Kidney epithelial cell (primary cell): ENCODE measurements around the gene MEAF6. TPM values are rescaled to one million over a fixed set of nuclear protein-coding genes. Genes with fewer than 3 reads are reported as not detected.

Experiments
- DNase-seq: peaks from one replicate; pipeline ENCODE4 v3.0.0-alpha.2; 2010; ENCODE audit warnings: low read depth
- H3K27me3 ChIP-seq: 2 replicates; pipeline ENCODE4 v1.6.0; 2011; ENCODE audit warnings: low read length; ENCODE audit not compliant: control insufficient read depth, insufficient read depth
- H3K36me3 ChIP-seq: 2 replicates; pipeline ENCODE4 v1.5.1; 2011; ENCODE audit warnings: low read length; ENCODE audit not compliant: control insufficient read depth, insufficient read depth
- H3K4me3 ChIP-seq: 2 replicates; pipeline ENCODE4 v1.5.1; 2011; ENCODE audit warnings: low read depth, mild to moderate bottlenecking, control low read depth, low read length
- total RNA-seq: library from RNA; depleted of rRNA; stranded (reverse); fragments of >200 nt; gene quantifications from 2 replicates; pipeline ENCODE4 v1.2.3, GENCODE V29; 2015
- TF ChIP-seq, protein P1 (sequence below): IDR thresholded peaks from 2 replicates; pipeline ENCODE4 v1.5.1; 2011; ENCODE audit warnings: mild to moderate bottlenecking, moderate library complexity, low read length, control low read depth, inconsistent platforms; ENCODE audit not compliant: insufficient read depth, poor library complexity, severe bottlenecking

Gene MEAF6
- total RNA-seq, 1 donor from 2014 or later: 88.1 TPM

DNA sequence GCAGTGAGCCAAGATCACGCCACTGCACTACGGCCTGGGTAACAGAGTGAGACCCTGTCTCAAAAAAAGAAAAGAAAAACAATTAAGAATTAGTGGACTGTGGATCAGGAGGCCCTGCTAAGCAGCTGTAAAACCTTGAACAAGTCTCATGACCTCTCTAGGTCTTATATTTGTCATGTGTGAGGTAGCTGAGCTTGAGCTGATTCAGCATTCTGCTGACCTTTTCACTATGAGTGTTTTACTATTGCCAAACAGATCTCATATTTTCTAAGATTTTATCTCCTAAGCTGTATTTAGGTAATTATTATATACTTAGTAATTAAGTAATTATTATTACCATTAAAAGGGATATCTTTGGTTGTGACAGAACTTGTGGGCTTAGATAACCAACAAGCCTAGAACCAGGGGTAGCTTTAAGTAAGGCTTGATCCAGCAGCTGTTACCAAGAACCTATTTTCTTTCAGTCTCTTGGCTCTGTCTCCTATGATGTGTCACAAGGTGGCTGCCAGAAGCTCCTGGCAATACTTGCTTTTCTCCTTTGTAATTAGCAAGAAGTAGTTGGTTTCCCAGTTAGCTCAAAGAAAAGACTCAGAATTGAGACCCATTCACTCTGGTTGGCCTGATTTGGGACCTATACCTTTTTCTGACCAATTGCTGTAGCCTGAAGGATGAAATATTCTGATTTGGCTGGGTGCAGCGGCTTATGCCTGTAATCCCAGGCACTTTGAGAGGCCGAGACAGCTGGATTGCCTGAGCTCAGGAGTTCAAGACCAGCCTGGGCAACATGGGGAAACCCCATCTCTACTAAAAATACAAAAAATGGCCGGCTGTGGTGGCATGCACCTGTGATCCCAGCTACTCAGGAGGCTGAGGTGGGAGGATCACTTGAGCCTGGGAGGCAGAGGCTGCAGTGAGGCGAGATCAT, 48.7 kb downstream of the MEAF6 start:
- H3K4me3 ChIP-seq: no peak overlapping the region
- DNase-seq: no peak
- TF ChIP-seq, protein P1, sequence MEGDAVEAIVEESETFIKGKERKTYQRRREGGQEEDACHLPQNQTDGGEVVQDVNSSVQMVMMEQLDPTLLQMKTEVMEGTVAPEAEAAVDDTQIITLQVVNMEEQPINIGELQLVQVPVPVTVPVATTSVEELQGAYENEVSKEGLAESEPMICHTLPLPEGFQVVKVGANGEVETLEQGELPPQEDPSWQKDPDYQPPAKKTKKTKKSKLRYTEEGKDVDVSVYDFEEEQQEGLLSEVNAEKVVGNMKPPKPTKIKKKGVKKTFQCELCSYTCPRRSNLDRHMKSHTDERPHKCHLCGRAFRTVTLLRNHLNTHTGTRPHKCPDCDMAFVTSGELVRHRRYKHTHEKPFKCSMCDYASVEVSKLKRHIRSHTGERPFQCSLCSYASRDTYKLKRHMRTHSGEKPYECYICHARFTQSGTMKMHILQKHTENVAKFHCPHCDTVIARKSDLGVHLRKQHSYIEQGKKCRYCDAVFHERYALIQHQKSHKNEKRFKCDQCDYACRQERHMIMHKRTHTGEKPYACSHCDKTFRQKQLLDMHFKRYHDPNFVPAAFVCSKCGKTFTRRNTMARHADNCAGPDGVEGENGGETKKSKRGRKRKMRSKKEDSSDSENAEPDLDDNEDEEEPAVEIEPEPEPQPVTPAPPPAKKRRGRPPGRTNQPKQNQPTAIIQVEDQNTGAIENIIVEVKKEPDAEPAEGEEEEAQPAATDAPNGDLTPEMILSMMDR: no peak
- no peaks in the 10 kb centered on the region for H3K36me3 ChIP-seq
- H3K27me3 ChIP-seq: no peaks in the 10 kb centered on the region

DNA sequence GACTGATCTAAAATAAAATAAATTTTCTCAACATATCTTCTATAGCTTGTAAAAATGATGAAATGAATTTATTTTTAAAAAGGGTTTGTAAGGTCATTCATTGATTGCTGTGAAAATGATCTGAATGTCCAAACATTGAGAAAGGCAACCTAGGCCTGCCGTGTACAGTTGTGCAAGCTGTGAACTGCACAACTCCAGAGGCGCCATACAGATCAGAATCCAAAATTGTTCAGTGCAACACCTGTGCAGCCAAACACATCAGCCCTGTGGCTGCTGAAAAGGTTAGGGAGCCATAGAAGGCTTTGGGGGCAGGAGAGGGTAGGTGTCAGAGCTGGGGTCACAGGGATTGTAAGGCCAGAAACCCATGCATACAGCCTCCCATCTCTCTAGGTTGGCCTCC, 50.1 kb downstream of the MEAF6 start:
- no peak for DNase-seq
- TF ChIP-seq, protein P1: no peak

DNA sequence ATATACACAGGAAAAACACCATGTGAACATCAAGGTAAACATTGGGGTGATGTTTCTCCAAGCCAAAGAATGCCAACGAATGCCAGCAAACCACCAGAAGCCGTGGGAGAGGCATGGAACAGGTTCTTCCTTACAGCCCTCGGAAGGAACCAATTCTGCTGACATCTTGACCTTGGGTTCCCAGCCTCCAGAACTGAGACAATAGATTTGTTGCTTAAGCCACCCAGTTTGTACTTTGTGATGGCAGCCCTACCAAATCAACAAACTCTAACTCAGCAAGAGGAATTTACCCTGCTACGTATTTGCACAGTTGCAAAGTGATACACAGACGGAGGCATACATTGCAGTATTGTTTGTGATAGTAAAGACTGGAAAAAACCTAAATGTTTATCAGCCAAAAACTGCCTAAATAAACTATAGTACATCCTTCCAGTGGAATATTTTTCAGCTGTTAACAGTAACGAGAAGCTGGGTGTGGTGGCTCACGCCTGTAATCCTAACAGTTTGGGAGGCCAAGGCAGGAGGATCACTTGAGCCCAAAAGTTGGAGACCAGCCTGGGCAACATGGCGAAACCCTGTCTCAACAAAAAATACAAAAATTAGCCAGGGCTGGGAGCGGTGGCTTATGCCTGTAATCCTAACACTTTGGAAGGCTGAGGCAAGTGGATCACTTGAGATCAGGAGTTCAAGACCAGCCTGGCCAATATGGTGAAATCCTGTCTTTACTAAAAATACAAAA, 52.7 kb downstream of the MEAF6 start:
- no peaks in the 10 kb centered on the region for H3K27me3 ChIP-seq
- TF ChIP-seq, protein P1: no peak
- no peaks in the 10 kb centered on the region for H3K36me3 ChIP-seq
- H3K4me3 ChIP-seq: no peak overlapping the region
- DNase-seq: no peak

More for the DNA sequence above, 50.1 kb downstream of the MEAF6 start:
- Histone ChIP-seq H3K4me3 (no peak overlapping the region), H3K36me3 (no peaks in the 10 kb centered on the region), H3K27me3 (no peaks in the 10 kb centered on the region)

DNA sequence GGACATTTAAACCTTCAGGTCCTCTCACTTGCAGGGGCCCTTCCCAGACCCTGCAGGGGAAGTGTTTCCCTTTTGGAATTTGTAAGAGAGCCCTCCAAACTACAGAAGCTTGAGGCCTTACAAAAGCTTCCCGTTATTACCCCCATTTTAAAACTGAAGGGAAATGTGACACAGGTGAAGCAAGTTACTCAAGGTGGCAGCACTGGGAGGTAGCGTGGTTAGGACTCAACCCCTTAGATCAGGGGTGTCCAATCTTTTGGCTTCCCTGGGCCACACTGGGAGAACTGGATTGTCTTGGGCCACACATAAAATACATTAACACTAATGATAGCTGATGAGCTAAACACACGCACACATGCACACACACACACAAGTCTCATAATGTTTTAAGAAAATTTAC, 56.0 kb downstream of the MEAF6 start:
- H3K36me3 ChIP-seq: no peaks in the 10 kb centered on the region
- no peaks in the 10 kb centered on the region for H3K27me3 ChIP-seq
- H3K4me3 ChIP-seq: no peak overlapping the region
- DNase-seq: no peak
- TF ChIP-seq, protein P1: no peak

DNA sequence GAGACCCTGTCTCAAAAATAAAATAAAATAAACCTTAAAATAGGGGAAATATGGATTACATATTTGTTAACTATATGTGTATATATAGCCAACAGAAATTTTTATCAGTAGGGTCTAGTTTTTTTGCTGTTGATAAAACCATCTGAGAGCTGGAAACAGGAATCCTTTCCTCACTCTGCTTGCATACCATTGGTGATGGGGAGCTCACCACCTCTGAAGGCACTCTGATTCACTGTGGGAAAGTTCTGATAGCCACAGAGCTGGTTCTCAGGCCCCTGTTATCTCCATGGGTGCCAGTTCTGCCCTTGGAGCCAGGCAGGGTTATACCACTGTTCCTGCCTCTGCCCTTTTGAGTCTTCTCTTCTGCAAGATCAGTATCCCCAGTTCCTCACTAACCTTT, 58.0 kb downstream of the MEAF6 start:
- H3K36me3 ChIP-seq: no peaks in the 10 kb centered on the region
- TF ChIP-seq, protein P1: no peak
- H3K27me3 ChIP-seq: no peaks in the 10 kb centered on the region
- no peak overlapping the region for H3K4me3 ChIP-seq
- DNase-seq: no peak
